ENCODE data around the gene ST8SIA2. TPM values are rescaled to one million over a fixed set of nuclear protein-coding genes. Genes with fewer than 3 reads are reported as not detected.

Gene ST8SIA2
- polyA plus RNA-seq, 3 donors, result not detected

DNA sequence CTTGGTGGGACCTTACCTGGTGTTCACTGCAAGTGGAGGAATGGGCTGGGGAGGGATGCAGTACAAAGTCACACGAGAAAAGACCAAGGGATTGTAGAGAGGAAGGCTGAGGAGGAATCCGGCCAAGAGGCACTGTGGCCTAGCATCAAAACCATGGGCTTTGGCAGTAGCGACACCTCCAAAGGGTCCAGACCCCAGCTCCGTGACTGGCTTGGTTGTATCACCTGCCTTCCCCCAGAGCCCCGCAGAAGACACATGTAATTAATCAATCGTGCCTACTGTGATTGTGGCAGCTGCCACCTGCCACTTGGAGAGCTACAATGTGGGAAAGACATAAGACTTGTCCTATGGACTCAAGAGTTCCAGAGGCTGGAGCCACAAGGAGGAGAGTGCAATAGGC, 54.7 kb downstream of the ST8SIA2 start:
- H3K36me3 Mint-ChIP-seq, result no peaks in the 10 kb centered on the region

DNA sequence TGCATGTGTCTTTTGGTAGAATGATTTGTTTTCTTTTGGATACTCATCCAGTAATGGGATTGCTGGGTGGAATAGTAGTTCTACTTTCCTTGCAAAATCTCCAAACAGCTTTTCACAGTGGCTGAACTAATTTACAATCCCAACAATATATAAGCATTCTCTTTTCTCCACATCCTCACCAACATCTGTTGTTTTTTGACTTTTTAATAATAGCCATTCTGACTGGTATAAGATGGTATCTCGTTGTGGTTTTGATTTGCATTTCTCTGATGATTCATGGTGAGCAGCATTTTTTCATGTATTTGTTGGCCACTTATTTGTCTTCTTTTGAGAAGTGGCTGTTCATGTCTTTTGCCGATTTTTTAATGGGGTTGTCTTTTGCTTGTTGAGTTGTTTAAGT, 55.8 kb downstream of the ST8SIA2 start:
- no peak overlapping the region for H3K4me3 Mint-ChIP-seq
- no peaks in the 10 kb centered on the region for H3K4me1 ChIP-seq (ENCODE audit: control insufficient read depth in 1 of 2, insufficient read depth in 2 of 2, low read length in 2 of 2)
- no peak for TF ChIP-seq CTCF (IDR thresholded peaks at IDR 0.05)
- H3K9me3 ChIP-seq (replicated peaks in 1 of 2; ENCODE audit: control insufficient read depth in 1 of 2, insufficient read depth in 1 of 2, low read length in 2 of 2), result no peaks in the 10 kb centered on the region
- no peaks in the 10 kb centered on the region for H3K36me3 Mint-ChIP-seq
- H3K27ac ChIP-seq (ENCODE audit: low read depth in 1 of 2, low read length in 2 of 2), result no peak overlapping the region
- H3K79me2 ChIP-seq (ENCODE audit: insufficient read depth, low read length), result no peaks in the 10 kb centered on the region
- no peak for DNase-seq
- no peak overlapping the region for H3K4me2 ChIP-seq (replicated peaks; ENCODE audit: extremely low read depth, low read length, poor library complexity, severe bottlenecking)
- 100% methylated on average over 1 of the region's 2 CpGs for WGBS (ENCODE audit: insufficient coverage)
- no peaks in the 10 kb centered on the region for H3K36me3 ChIP-seq (replicated peaks in 1 of 2; ENCODE audit: control insufficient read depth in 1 of 2, insufficient read depth in 2 of 2, low read length in 2 of 2)
- no peak overlapping the region for H3K9ac ChIP-seq (ENCODE audit: insufficient read depth, low read length, poor library complexity, severe bottlenecking)
- H3K4me1 Mint-ChIP-seq, result no peaks in the 10 kb centered on the region
- intact Hi-C loops (cut with micrococcal nuclease), result no loop called here
- no peaks in the 10 kb centered on the region for H4K20me1 ChIP-seq (ENCODE audit: insufficient read depth, low read length)
- H3K27ac Mint-ChIP-seq, result no peak overlapping the region
- H3K27me3 ChIP-seq (ENCODE audit: control insufficient read depth in 2 of 2, insufficient read depth in 2 of 2, low read length in 2 of 2), result no peaks in the 10 kb centered on the region
- peaks cover 1 to 6% (median 1%) of the 10 kb centered on the region in 3 donors for H3K27me3 Mint-ChIP-seq (ENCODE audit: low read depth in 3 of 3)
- peaks cover 0 to 2% (median 0%) of the 10 kb centered on the region in 7 donors for H3K9me3 Mint-ChIP-seq
- H3K4me3 ChIP-seq (replicated peaks in 1 of 3; ENCODE audit: low read depth in 2 of 3, low read length in 3 of 3), result no peak overlapping the region
- H2AFZ ChIP-seq (ENCODE audit: insufficient read depth, low read depth, low read length, poor library complexity, severe bottlenecking), result no peak overlapping the region

More for the DNA sequence above, 54.7 kb downstream of the ST8SIA2 start:
- Histone ChIP-seq H2AFZ (ENCODE audit: insufficient read depth, low read depth, low read length, poor library complexity, severe bottlenecking) (no peak overlapping the region), H3K4me1 (ENCODE audit: control insufficient read depth in 1 of 2, insufficient read depth in 2 of 2, low read length in 2 of 2) (no peaks in the 10 kb centered on the region), H3K4me2 (replicated peaks; ENCODE audit: extremely low read depth, low read length, poor library complexity, severe bottlenecking) (no peak overlapping the region), H3K9ac (ENCODE audit: insufficient read depth, low read length, poor library complexity, severe bottlenecking) (no peak overlapping the region), H3K36me3 (replicated peaks in 1 of 2; ENCODE audit: control insufficient read depth in 1 of 2, insufficient read depth in 2 of 2, low read length in 2 of 2) (no peaks in the 10 kb centered on the region), H3K79me2 (ENCODE audit: insufficient read depth, low read length) (no peaks in the 10 kb centered on the region), H3K27me3 (ENCODE audit: control insufficient read depth in 2 of 2, insufficient read depth in 2 of 2, low read length in 2 of 2) (no peaks in the 10 kb centered on the region), H3K27ac (ENCODE audit: low read depth in 1 of 2, low read length in 2 of 2) (no peak overlapping the region), H4K20me1 (ENCODE audit: insufficient read depth, low read length) (no peaks in the 10 kb centered on the region), H3K4me3 (replicated peaks in 1 of 3; ENCODE audit: low read depth in 2 of 3, low read length in 3 of 3) (no peak overlapping the region), H3K9me3 (replicated peaks in 1 of 2; ENCODE audit: control insufficient read depth in 1 of 2, insufficient read depth in 1 of 2, low read length in 2 of 2) (no peaks in the 10 kb centered on the region)
- H3K4me1 Mint-ChIP-seq, result no peaks in the 10 kb centered on the region
- WGBS (ENCODE audit: insufficient coverage), result 92% methylated on average over 6 of the region's 6 CpGs
- DNase-seq, result no peak
- peaks cover 0 to 5% (median 0%) of the 10 kb centered on the region in 3 donors for H3K27me3 Mint-ChIP-seq (ENCODE audit: low read depth in 3 of 3)
- no peak overlapping the region for H3K4me3 Mint-ChIP-seq
- peaks cover 0 to 2% (median 0%) of the 10 kb centered on the region in 7 donors for H3K9me3 Mint-ChIP-seq
- TF ChIP-seq CTCF (IDR thresholded peaks at IDR 0.05), result no peak
- intact Hi-C loops (cut with micrococcal nuclease), result no loop called here
- H3K27ac Mint-ChIP-seq, result no peak overlapping the region

All from CD14-positive monocyte (primary cell).